Keratinocyte (primary cell): ENCODE measurements around the gene ADCY4. TPM values are rescaled to one million over a fixed set of nuclear protein-coding genes. Genes with fewer than 3 reads are reported as not detected.
A peak's percentile ranks its signal among the peaks of the same experiment; 100 is the strongest.

Experiments used
- DNase-seq: peaks from one replicate; pipeline ENCODE4 v3.0.0-alpha.2; 2011; ENCODE audit warnings: low read depth, missing footprints, low spot score
- FAIRE-seq: peaks from 2 replicates; lab custom pipeline; 2011; peaks lifted over from hg19 to GRCh38; lab: Jason Lieb, UNC
- H2AFZ ChIP-seq: 2 replicates; pipeline ENCODE4 v1.6.0; 2012; ENCODE audit warnings: low read length, control low read depth, inconsistent platforms; ENCODE audit not compliant: control insufficient read depth
- H3K27ac ChIP-seq: 2 replicates; pipeline ENCODE4 v1.5.1; 2011; ENCODE audit warnings: low read length; ENCODE audit not compliant: control insufficient read depth, insufficient read depth
- H3K27me3 ChIP-seq: 3 replicates; pipeline ENCODE4 v1.6.0; 2011; ENCODE audit warnings: low read length; ENCODE audit not compliant: control insufficient read depth, insufficient read depth; ENCODE audit errors: extremely low read depth
- H3K36me3 ChIP-seq, 2 experiments: 2 replicates in 1 of 2; 3 replicates in 1 of 2; pipeline ENCODE4 v1.5.1; 2011; ENCODE audit warnings: low read length in 2 of 2, mild to moderate bottlenecking in 1 of 2; ENCODE audit not compliant: control insufficient read depth in 2 of 2, insufficient read depth in 2 of 2; ENCODE audit errors: extremely low read depth in 1 of 2
- H3K4me1 ChIP-seq: 3 replicates; pipeline ENCODE4 v1.5.1; 2011; ENCODE audit warnings: low read length; ENCODE audit not compliant: control insufficient read depth, insufficient read depth; ENCODE audit errors: extremely low read depth
- H3K4me2 ChIP-seq: 3 replicates; pipeline ENCODE4 v1.6.0; 2011; ENCODE audit warnings: low read depth, low read length; ENCODE audit not compliant: control insufficient read depth, insufficient read depth; ENCODE audit errors: extremely low read depth
- H3K4me3 ChIP-seq, 3 experiments: fragments of 200-600 bp in 1 of 3; sonication (generic) in 1 of 3; 2 replicates in 2 of 3; 3 replicates in 1 of 3; pipeline ENCODE4 v1.5.1; 2011 to 2016; ENCODE audit warnings: low read length in 3 of 3, mild to moderate bottlenecking in 3 of 3, control low read depth in 2 of 3, inconsistent platforms in 1 of 3, low read depth in 1 of 3, mixed read lengths in 1 of 3, mixed run types in 1 of 3, moderate library complexity in 1 of 3; ENCODE audit not compliant: control insufficient read depth in 2 of 3, insufficient read depth in 2 of 3; ENCODE audit errors: extremely low read depth in 1 of 3
- H3K79me2 ChIP-seq: 2 replicates; pipeline ENCODE4 v1.6.0; 2012; ENCODE audit warnings: low read length; ENCODE audit not compliant: control insufficient read depth, insufficient read depth
- H3K9ac ChIP-seq: 3 replicates; pipeline ENCODE4 v1.6.0; 2011; ENCODE audit warnings: low read length; ENCODE audit not compliant: control insufficient read depth, insufficient read depth; ENCODE audit errors: extremely low read depth
- H3K9me1 ChIP-seq: 3 replicates; pipeline ENCODE4 v1.6.0; 2011; ENCODE audit warnings: low read length; ENCODE audit not compliant: control insufficient read depth, insufficient read depth; ENCODE audit errors: extremely low read depth
- H3K9me3 ChIP-seq: 2 replicates; pipeline ENCODE4 v1.5.1; 2012; ENCODE audit warnings: low read depth, low read length; ENCODE audit not compliant: control insufficient read depth
- H4K20me1 ChIP-seq: 3 replicates; pipeline ENCODE4 v1.6.0; 2011; ENCODE audit warnings: low read length; ENCODE audit not compliant: control insufficient read depth, insufficient read depth; ENCODE audit errors: extremely low read depth
- CTCF ChIP-seq, 3 experiments: IDR thresholded peaks in 1 of 3; conservative IDR thresholded peaks in 1 of 3; optimal IDR thresholded peaks in 1 of 3; 2 replicates in 2 of 3; 3 replicates in 1 of 3; pipeline versions ENCODE3 to v1.5.1; 2011; ENCODE audit warnings: low read length in 3 of 3, mild to moderate bottlenecking in 3 of 3, moderate library complexity in 2 of 3, control low read depth in 1 of 3, inconsistent platforms in 1 of 3; ENCODE audit not compliant: insufficient read depth in 2 of 3; ENCODE audit errors: extremely low read depth in 1 of 3
- EZH2 ChIP-seq: IDR thresholded peaks from one replicate; pipeline ENCODE4 v1.6.1; 2012; ENCODE audit warnings: inconsistent platforms, mild to moderate bottlenecking, low read length, moderate library complexity
- dilution Hi-C: fragments of 300-500 bp; cut with MboI; formaldehyde crosslinking; loops from one replicate; pipeline ENCODE4 v1.7.0; 2020; ENCODE audit warnings: low sequenced_read_pairs; ENCODE audit not compliant: extremely low pct_ligation_motif_present
- polyA plus RNA-seq, 5 experiments: library from polyadenylated mRNA; depleted of rRNA in 3 of 5; stranded (reverse) in 3 of 5; stranded (forward) in 1 of 5; unstranded in 1 of 5; fragments of >200 nt; gene quantifications; 1 replicate in 1 of 5; 2 replicates in 3 of 5; 3 replicates in 1 of 5; pipeline versions ENCODE4 v1.2.1 to v1.2.3, GENCODE V29; 2011 to 2012; ENCODE audit warnings: missing spikeins in 2 of 5, low read depth in 1 of 5, low replicate concordance in 1 of 5

The ADCY4 gene
- polyA plus RNA-seq, 1 donor (not counting 4 experiments of a cell fraction or from before 2014, with no cell fraction given): 0.21 TPM

GRCh38 chr14:24367514-24368211, 32.8 kb upstream of the ADCY4 start, which contains the start of gene NFATC4:
Gene NFATC4, plus strand, starts transcription at chr14:24368184. Its CDS starts 157 bp downstream, at chr14:24368341.
- peak within 1 kb of the TSS; percentile 87 for H2AFZ ChIP-seq
- peak within 1 kb of the TSS; percentile 71 for H3K9ac ChIP-seq
- H4K20me1 ChIP-seq: no peaks in the 10 kb centered on the region
- no peak for DNase-seq
- TF ChIP-seq EZH2 (no peak), CTCF (optimal IDR thresholded peaks at IDR 0.05 in 1 of 3, IDR thresholded peaks at IDR 0.05 in 1 of 3, conservative IDR thresholded peaks at IDR 0.05 in 1 of 3; ENCODE audit: extremely low read depth in 1 of 3, insufficient read depth in 2 of 3, low read length in 3 of 3) (no peak)
- peak within 1 kb of the TSS; percentile 35 to 58 (median 41) for H3K4me3 ChIP-seq
- H3K4me2 ChIP-seq: peak within 1 kb of the TSS; percentile 85
- FAIRE-seq: no peak
- dilution Hi-C loops: no loop called here
- peaks cover 23% of the 10 kb centered on the region for H3K4me1 ChIP-seq
- no peaks in the 10 kb centered on the region for H3K9me1 ChIP-seq
- H3K36me3 ChIP-seq: no peaks in the 10 kb centered on the region
- no peaks in the 10 kb centered on the region for H3K9me3 ChIP-seq
- H3K79me2 ChIP-seq: no peaks in the 10 kb centered on the region
- H3K27ac ChIP-seq: no peak within 1 kb of the TSS
- H3K27me3 ChIP-seq: no peaks in the 10 kb centered on the region

- dilution Hi-C loops: no loop called here
- TF ChIP-seq CTCF (optimal IDR thresholded peaks at IDR 0.05 in 1 of 3, IDR thresholded peaks at IDR 0.05 in 1 of 3, conservative IDR thresholded peaks at IDR 0.05 in 1 of 3; ENCODE audit: extremely low read depth in 1 of 3, insufficient read depth in 2 of 3, low read length in 3 of 3) (no peak), EZH2 (no peak)
- Histone ChIP-seq H4K20me1 (no peaks in the 10 kb centered on the region), H3K4me3 (peak overlapping the region; percentile 35 to 58 (median 41)), H3K36me3 (no peaks in the 10 kb centered on the region), H3K27me3 (no peaks in the 10 kb centered on the region), H3K27ac (peak overlapping the region; percentile 66), H3K4me2 (peak overlapping the region; percentile 85), H3K9ac (peak overlapping the region; percentile 71), H3K79me2 (no peaks in the 10 kb centered on the region), H3K9me3 (no peaks in the 10 kb centered on the region), H3K9me1 (no peaks in the 10 kb centered on the region), H3K4me1 (peaks cover 23% of the 10 kb centered on the region), H2AFZ (peak overlapping the region; percentile 87)
- no peak for DNase-seq
- FAIRE-seq: peak; percentile 5
Measured at GRCh38 chr14:24366721-24367513, 32.0 kb upstream of the ADCY4 start.
